Measurements from ENCODE around the gene GKN2. TPM values are rescaled to one million over a fixed set of nuclear protein-coding genes. Genes with fewer than 3 reads are reported as not detected.
"Not testable (repeated sequence)": the region's sequence is repeated elsewhere in the genome, so short reads cannot be mapped to it uniquely, and the experiment has no call there.

Gene GKN2
- total and polyA plus RNA-seq, 2 donors (not counting 1 experiment from before 2014, with no cell fraction given) = not detected

DNA sequence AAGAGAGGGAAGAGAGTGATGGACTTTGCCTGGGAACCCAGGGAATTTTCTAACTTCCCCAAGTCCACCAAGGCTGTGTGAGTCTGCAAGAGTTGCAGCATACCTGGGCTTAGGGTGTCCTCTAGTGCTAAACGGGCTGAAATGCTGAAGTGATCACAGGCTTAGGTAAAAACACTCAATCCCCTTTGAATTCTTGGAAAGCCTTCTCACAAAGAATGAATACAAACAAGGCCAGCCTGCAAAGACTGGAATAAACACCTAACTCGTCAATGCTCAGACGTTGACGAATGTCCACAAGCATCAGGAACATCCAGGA lies 51.5 kb downstream of the GKN2 start:
- H3K9me3 Mint-ChIP-seq (ENCODE audit: insufficient read depth) = no peaks in the 10 kb centered on the region
- peaks cover 0 to 11% (median 10%) of the 10 kb centered on the region in 3 donors for H3K9me3 ChIP-seq (ENCODE audit: control extremely low read depth in 1 of 3, control insufficient read depth in 2 of 3, insufficient read depth in 1 of 3, low read length in 2 of 3)
- CTCF ChIA-PET = interaction anchor here (1.9 kb wide), 1 partner anchor 191 kb away, joined by 6 read pairs; no protein-coding TSS in a partner anchor
- DNase-seq = no peak
- no peaks in the 10 kb centered on the region for H3K4me1 ChIP-seq (ENCODE audit: control insufficient read depth in 2 of 2, insufficient read depth in 2 of 2, low read length in 2 of 2)
- no peaks in the 10 kb centered on the region for H3K36me3 ChIP-seq (replicated peaks in 1 of 2; ENCODE audit: control extremely low read depth in 1 of 2, control insufficient read depth in 1 of 2, extremely low read depth in 1 of 2, insufficient read depth in 2 of 2, low read length in 1 of 2)
- WGBS (ENCODE audit: insufficient coverage) = 100% methylated on average over 4 of the region's 4 CpGs
- no peaks in the 10 kb centered on the region for H4K20me1 ChIP-seq (ENCODE audit: control insufficient read depth, insufficient read depth, low read length, poor library complexity, severe bottlenecking)
- intact Hi-C loops (cut with micrococcal nuclease) = no loop called here
- no peak for ATAC-seq (ENCODE audit: low read depth)
- TF ChIP-seq, protein P1, sequence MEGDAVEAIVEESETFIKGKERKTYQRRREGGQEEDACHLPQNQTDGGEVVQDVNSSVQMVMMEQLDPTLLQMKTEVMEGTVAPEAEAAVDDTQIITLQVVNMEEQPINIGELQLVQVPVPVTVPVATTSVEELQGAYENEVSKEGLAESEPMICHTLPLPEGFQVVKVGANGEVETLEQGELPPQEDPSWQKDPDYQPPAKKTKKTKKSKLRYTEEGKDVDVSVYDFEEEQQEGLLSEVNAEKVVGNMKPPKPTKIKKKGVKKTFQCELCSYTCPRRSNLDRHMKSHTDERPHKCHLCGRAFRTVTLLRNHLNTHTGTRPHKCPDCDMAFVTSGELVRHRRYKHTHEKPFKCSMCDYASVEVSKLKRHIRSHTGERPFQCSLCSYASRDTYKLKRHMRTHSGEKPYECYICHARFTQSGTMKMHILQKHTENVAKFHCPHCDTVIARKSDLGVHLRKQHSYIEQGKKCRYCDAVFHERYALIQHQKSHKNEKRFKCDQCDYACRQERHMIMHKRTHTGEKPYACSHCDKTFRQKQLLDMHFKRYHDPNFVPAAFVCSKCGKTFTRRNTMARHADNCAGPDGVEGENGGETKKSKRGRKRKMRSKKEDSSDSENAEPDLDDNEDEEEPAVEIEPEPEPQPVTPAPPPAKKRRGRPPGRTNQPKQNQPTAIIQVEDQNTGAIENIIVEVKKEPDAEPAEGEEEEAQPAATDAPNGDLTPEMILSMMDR (IDR thresholded peaks at IDR 0.05) = no peak
- no peak for TF ChIP-seq EZH2 (IDR thresholded peaks at IDR 0.05; ENCODE audit: borderline replicate concordance, insufficient read depth, low read depth, low read length, poor library complexity, severe bottlenecking)
- H3K9ac ChIP-seq (ENCODE audit: low read length) = no peak overlapping the region
- POLR2A ChIA-PET = no interaction called here
- H3K4me1 Mint-ChIP-seq = peaks cover 4% of the 10 kb centered on the region
- H3K79me2 ChIP-seq (ENCODE audit: control insufficient read depth, insufficient read depth, low read length) = no peaks in the 10 kb centered on the region
- peaks cover 0 to 4% (median 0%) of the 10 kb centered on the region in 4 experiments for H3K27me3 ChIP-seq (replicated peaks in 1 of 4; ENCODE audit: control extremely low read depth in 1 of 4, control insufficient read depth in 3 of 4, insufficient read depth in 4 of 4, low read length in 3 of 4)
- no peak overlapping the region for H3K27ac ChIP-seq (ENCODE audit: low read length in 2 of 2)
- no peak overlapping the region for H3K4me2 ChIP-seq (replicated peaks; ENCODE audit: low read depth, low read length, poor library complexity, severe bottlenecking)
- no peak overlapping the region for H3K27ac Mint-ChIP-seq
- no peaks in the 10 kb centered on the region for H3K27me3 Mint-ChIP-seq
- no peak overlapping the region for H2AFZ ChIP-seq (ENCODE audit: insufficient read depth, low read depth, low read length, poor library complexity, severe bottlenecking)
- H3K4me3 ChIP-seq (ENCODE audit: control extremely low read depth in 1 of 5, extremely low read depth in 1 of 5, insufficient read depth in 1 of 5, low read depth in 2 of 5, low read length in 4 of 5) = no peak overlapping the region
- H3K4me3 Mint-ChIP-seq = no peak overlapping the region

GRCh38 chr2:68900496-68901198 lies 52.0 kb downstream of the GKN2 start:
- Mint-ChIP-seq H3K4me3 (no peak overlapping the region), H3K4me1 (peaks cover 4% of the 10 kb centered on the region), H3K27me3 (no peaks in the 10 kb centered on the region), H3K27ac (no peak overlapping the region), H3K9me3 (ENCODE audit: insufficient read depth) (no peaks in the 10 kb centered on the region)
- no peak overlapping the region for H3K27ac ChIP-seq (ENCODE audit: low read length in 2 of 2)
- H3K36me3 ChIP-seq (replicated peaks in 1 of 2; ENCODE audit: control extremely low read depth in 1 of 2, control insufficient read depth in 1 of 2, extremely low read depth in 1 of 2, insufficient read depth in 2 of 2, low read length in 1 of 2) = no peaks in the 10 kb centered on the region
- ATAC-seq (ENCODE audit: low read depth) (no peak), DNase-seq (no peak)
- CTCF ChIA-PET = interaction anchor here (1.8 to 1.9 kb wide), 2 partner anchors 191 to 437 kb away, joined by 5 to 6 read pairs; no protein-coding TSS in a partner anchor
- H3K79me2 ChIP-seq (ENCODE audit: control insufficient read depth, insufficient read depth, low read length) = no peaks in the 10 kb centered on the region
- TF ChIP-seq, protein P1 (IDR thresholded peaks at IDR 0.05) = no peak
- no peak for TF ChIP-seq EZH2 (IDR thresholded peaks at IDR 0.05; ENCODE audit: borderline replicate concordance, insufficient read depth, low read depth, low read length, poor library complexity, severe bottlenecking)
- no peak overlapping the region for H3K4me3 ChIP-seq (ENCODE audit: control extremely low read depth in 1 of 5, extremely low read depth in 1 of 5, insufficient read depth in 1 of 5, low read depth in 2 of 5, low read length in 4 of 5)
- no peak overlapping the region for H3K4me2 ChIP-seq (replicated peaks; ENCODE audit: low read depth, low read length, poor library complexity, severe bottlenecking)
- H2AFZ ChIP-seq (ENCODE audit: insufficient read depth, low read depth, low read length, poor library complexity, severe bottlenecking) = no peak overlapping the region
- WGBS (ENCODE audit: insufficient coverage) = 92% methylated on average over 2 of the region's 5 CpGs
- peaks cover 0 to 4% (median 0%) of the 10 kb centered on the region in 4 experiments for H3K27me3 ChIP-seq (replicated peaks in 1 of 4; ENCODE audit: control extremely low read depth in 1 of 4, control insufficient read depth in 3 of 4, insufficient read depth in 4 of 4, low read length in 3 of 4)
- intact Hi-C loops (cut with micrococcal nuclease) = no loop called here
- H3K4me1 ChIP-seq (ENCODE audit: control insufficient read depth in 2 of 2, insufficient read depth in 2 of 2, low read length in 2 of 2) = no peaks in the 10 kb centered on the region
- H4K20me1 ChIP-seq (ENCODE audit: control insufficient read depth, insufficient read depth, low read length, poor library complexity, severe bottlenecking) = no peaks in the 10 kb centered on the region
- peaks cover 0 to 11% (median 10%) of the 10 kb centered on the region in 3 donors for H3K9me3 ChIP-seq (ENCODE audit: control extremely low read depth in 1 of 3, control insufficient read depth in 2 of 3, insufficient read depth in 1 of 3, low read length in 2 of 3)
- POLR2A ChIA-PET = no interaction called here
- H3K9ac ChIP-seq (ENCODE audit: low read length) = no peak overlapping the region

GRCh38 chr2:68895981-68896380 lies 56.7 kb downstream of the GKN2 start:
- ATAC-seq (ENCODE audit: low read depth); H3K9ac ChIP-seq (ENCODE audit: low read length); H3K4me2 ChIP-seq (replicated peaks; ENCODE audit: low read depth, low read length, poor library complexity, severe bottlenecking); H3K79me2 ChIP-seq (ENCODE audit: control insufficient read depth, insufficient read depth, low read length); H3K9me3 Mint-ChIP-seq (ENCODE audit: insufficient read depth); H3K27ac Mint-ChIP-seq; H3K4me3 Mint-ChIP-seq; H3K36me3 ChIP-seq (replicated peaks in 1 of 2; ENCODE audit: control extremely low read depth in 1 of 2, control insufficient read depth in 1 of 2, extremely low read depth in 1 of 2, insufficient read depth in 2 of 2, low read length in 1 of 2); DNase-seq; H3K4me3 ChIP-seq (ENCODE audit: control extremely low read depth in 1 of 5, extremely low read depth in 1 of 5, insufficient read depth in 1 of 5, low read depth in 2 of 5, low read length in 4 of 5); H3K27me3 Mint-ChIP-seq; intact Hi-C loops (cut with micrococcal nuclease); H3K4me1 Mint-ChIP-seq; H3K27ac ChIP-seq (ENCODE audit: low read length in 2 of 2); H4K20me1 ChIP-seq (ENCODE audit: control insufficient read depth, insufficient read depth, low read length, poor library complexity, severe bottlenecking); POLR2A ChIA-PET; H2AFZ ChIP-seq (ENCODE audit: insufficient read depth, low read depth, low read length, poor library complexity, severe bottlenecking); H3K9me3 ChIP-seq (ENCODE audit: control extremely low read depth in 1 of 3, control insufficient read depth in 2 of 3, insufficient read depth in 1 of 3, low read length in 2 of 3); H3K27me3 ChIP-seq (replicated peaks in 1 of 4; ENCODE audit: control extremely low read depth in 1 of 4, control insufficient read depth in 3 of 4, insufficient read depth in 4 of 4, low read length in 3 of 4); H3K4me1 ChIP-seq (ENCODE audit: control insufficient read depth in 2 of 2, insufficient read depth in 2 of 2, low read length in 2 of 2): not testable (repeated sequence)
- 98% methylated on average over 5 of the region's 6 CpGs for WGBS (ENCODE audit: insufficient coverage)
- CTCF ChIA-PET = interaction anchor here (0.6 to 1.1 kb wide), 2 partner anchors 12 to 60 kb away, joined by 3 to 4 read pairs; no protein-coding TSS in a partner anchor

All from B cell (primary cell).